Measurements from ENCODE around the gene LTA.

Gene LTA

DNA sequence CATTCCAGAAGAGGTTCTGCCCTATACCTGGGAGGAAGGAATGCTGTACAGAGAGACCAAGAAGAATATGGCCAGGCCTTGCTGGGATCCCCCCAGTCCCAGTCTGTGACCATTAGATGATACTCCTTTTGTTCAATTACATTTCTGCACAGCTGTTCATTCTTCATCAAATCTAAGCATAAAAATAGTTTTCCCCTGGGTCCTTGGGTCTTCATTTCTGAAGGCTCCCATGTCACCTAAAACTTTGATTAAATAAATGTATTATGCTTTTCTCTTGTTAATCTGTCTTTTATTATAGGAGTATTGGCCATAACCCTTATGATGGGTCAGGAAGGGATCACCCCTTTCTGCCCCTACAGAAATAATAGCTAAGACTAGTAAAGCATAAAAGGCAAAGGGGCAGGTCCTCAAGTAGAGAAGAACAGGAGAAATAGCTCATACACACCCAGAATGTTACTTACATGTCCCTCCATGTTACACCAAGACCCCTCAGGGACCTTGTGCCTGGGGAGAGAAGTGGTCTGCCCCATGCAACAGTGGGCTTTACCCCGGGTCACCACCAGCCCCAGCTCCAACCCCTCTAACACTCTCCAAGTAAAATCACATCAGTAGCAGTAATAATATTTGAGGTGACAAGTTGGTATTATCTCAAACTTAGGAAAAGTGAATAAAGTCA is 2.1 kb upstream of the LTA start:
- H3K4me3 ChIP-seq (ENCODE audit: low read depth, low read length) = no peak overlapping the region
- TF ChIP-seq, protein P1, sequence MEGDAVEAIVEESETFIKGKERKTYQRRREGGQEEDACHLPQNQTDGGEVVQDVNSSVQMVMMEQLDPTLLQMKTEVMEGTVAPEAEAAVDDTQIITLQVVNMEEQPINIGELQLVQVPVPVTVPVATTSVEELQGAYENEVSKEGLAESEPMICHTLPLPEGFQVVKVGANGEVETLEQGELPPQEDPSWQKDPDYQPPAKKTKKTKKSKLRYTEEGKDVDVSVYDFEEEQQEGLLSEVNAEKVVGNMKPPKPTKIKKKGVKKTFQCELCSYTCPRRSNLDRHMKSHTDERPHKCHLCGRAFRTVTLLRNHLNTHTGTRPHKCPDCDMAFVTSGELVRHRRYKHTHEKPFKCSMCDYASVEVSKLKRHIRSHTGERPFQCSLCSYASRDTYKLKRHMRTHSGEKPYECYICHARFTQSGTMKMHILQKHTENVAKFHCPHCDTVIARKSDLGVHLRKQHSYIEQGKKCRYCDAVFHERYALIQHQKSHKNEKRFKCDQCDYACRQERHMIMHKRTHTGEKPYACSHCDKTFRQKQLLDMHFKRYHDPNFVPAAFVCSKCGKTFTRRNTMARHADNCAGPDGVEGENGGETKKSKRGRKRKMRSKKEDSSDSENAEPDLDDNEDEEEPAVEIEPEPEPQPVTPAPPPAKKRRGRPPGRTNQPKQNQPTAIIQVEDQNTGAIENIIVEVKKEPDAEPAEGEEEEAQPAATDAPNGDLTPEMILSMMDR (IDR thresholded peaks at IDR 0.05; ENCODE audit: low read depth, low read length, missing control alignments) = no peak
- in situ Hi-C loops (cut with HindIII; ENCODE audit: low sequenced_read_pairs) = no loop called here
- no peak for DNase-seq (ENCODE audit: low read depth)

DNA sequence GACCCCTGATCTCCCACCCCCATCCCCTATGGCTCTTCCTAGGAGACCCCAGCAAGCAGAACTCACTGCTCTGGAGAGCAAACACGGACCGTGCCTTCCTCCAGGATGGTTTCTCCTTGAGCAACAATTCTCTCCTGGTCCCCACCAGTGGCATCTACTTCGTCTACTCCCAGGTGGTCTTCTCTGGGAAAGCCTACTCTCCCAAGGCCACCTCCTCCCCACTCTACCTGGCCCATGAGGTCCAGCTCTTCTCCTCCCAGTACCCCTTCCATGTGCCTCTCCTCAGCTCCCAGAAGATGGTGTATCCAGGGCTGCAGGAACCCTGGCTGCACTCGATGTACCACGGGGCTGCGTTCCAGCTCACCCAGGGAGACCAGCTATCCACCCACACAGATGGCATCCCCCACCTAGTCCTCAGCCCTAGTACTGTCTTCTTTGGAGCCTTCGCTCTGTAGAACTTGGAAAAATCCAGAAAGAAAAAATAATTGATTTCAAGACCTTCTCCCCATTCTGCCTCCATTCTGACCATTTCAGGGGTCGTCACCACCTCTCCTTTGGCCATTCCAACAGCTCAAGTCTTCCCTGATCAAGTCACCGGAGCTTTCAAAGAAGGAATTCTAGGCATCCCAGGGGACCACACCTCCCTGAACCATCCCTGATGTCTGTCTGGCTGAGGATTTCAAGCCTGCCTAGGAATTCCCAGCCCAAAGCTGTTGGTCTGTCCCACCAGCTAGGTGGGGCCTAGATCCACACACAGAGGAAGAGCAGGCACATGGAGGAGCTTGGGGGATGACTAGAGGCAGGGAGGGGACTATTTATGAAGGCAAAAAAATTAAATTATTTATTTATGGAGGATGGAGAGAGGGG is 1.4 kb downstream of the LTA start:
- H3K4me3 ChIP-seq (ENCODE audit: low read depth, low read length) = no peak overlapping the region
- in situ Hi-C loops (cut with HindIII; ENCODE audit: low sequenced_read_pairs) = no loop called here
- DNase-seq (ENCODE audit: low read depth) = no peak
- TF ChIP-seq, protein P1 (IDR thresholded peaks at IDR 0.05; ENCODE audit: low read depth, low read length, missing control alignments) = no peak

DNA sequence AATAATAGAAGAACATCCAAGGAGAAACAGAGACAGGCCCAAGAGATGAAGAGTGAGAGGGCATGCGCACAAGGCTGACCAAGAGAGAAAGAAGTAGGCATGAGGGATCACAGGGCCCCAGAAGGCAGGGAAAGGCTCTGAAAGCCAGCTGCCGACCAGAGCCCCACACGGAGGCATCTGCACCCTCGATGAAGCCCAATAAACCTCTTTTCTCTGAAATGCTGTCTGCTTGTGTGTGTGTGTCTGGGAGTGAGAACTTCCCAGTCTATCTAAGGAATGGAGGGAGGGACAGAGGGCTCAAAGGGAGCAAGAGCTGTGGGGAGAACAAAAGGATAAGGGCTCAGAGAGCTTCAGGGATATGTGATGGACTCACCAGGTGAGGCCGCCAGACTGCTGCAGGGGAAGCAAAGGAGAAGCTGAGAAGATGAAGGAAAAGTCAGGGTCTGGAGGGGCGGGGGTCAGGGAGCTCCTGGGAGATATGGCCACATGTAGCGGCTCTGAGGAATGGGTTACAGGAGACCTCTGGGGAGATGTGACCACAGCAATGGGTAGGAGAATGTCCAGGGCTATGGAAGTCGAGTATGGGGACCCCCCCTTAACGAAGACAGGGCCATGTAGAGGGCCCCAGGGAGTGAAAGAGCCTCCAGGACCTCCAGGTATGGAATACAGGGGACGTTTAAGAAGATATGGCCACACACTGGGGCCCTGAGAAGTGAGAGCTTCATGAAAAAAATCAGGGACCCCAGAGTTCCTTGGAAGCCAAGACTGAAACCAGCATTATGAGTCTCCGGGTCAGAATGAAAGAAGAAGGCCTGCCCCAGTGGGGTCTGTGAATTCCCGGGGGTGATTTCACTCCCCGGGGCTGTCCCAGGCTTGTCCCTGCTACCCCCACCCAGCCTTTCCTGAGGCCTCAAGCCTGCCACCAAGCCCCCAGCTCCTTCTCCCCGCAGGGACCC is 2.3 kb downstream of the LTA start:
- no peak overlapping the region for H3K4me3 ChIP-seq (ENCODE audit: low read depth, low read length)
- DNase-seq (ENCODE audit: low read depth) = no peak
- TF ChIP-seq, protein P1 (IDR thresholded peaks at IDR 0.05; ENCODE audit: low read depth, low read length, missing control alignments) = no peak
- in situ Hi-C loops (cut with HindIII; ENCODE audit: low sequenced_read_pairs) = no loop called here

DNA sequence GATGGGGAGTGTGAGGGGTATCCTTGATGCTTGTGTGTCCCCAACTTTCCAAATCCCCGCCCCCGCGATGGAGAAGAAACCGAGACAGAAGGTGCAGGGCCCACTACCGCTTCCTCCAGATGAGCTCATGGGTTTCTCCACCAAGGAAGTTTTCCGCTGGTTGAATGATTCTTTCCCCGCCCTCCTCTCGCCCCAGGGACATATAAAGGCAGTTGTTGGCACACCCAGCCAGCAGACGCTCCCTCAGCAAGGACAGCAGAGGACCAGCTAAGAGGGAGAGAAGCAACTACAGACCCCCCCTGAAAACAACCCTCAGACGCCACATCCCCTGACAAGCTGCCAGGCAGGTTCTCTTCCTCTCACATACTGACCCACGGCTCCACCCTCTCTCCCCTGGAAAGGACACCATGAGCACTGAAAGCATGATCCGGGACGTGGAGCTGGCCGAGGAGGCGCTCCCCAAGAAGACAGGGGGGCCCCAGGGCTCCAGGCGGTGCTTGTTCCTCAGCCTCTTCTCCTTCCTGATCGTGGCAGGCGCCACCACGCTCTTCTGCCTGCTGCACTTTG is 3.3 kb downstream of the LTA start, which contains the start of gene TNF:
TSS of gene TNF (plus strand) at position 231 of the 567 bp plus-strand sequence. CDS start at position 408, 177 bp downstream.
- no peak for DNase-seq (ENCODE audit: low read depth)
- H3K4me3 ChIP-seq (ENCODE audit: low read depth, low read length) = no peak within 1 kb of the TSS
- in situ Hi-C loops (cut with HindIII; ENCODE audit: low sequenced_read_pairs) = no loop called here
- TF ChIP-seq, protein P1 (IDR thresholded peaks at IDR 0.05; ENCODE audit: low read depth, low read length, missing control alignments) = no peak

DNA sequence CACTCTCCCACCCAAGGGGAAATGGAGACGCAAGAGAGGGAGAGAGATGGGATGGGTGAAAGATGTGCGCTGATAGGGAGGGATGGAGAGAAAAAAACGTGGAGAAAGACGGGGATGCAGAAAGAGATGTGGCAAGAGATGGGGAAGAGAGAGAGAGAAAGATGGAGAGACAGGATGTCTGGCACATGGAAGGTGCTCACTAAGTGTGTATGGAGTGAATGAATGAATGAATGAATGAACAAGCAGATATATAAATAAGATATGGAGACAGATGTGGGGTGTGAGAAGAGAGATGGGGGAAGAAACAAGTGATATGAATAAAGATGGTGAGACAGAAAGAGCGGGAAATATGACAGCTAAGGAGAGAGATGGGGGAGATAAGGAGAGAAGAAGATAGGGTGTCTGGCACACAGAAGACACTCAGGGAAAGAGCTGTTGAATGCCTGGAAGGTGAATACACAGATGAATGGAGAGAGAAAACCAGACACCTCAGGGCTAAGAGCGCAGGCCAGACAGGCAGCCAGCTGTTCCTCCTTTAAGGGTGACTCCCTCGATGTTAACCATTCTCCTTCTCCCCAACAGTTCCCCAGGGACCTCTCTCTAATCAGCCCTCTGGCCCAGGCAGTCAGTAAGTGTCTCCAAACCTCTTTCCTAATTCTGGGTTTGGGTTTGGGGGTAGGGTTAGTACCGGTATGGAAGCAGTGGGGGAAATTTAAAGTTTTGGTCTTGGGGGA is 4.0 kb downstream of the LTA start:
- DNase-seq (ENCODE audit: low read depth) = no peak
- in situ Hi-C loops (cut with HindIII; ENCODE audit: low sequenced_read_pairs) = no loop called here
- TF ChIP-seq, protein P1 (IDR thresholded peaks at IDR 0.05; ENCODE audit: low read depth, low read length, missing control alignments) = no peak
- H3K4me3 ChIP-seq (ENCODE audit: low read depth, low read length) = no peak overlapping the region

Measured in astrocyte of the cerebellum (primary cell).